ENCODE results near the gene PM20D1. TPM values are rescaled to one million over a fixed set of nuclear protein-coding genes. Genes with fewer than 3 reads are reported as not detected.
A peak's percentile ranks its signal among the peaks of the same experiment; 100 is the strongest.

Gene PM20D1
- total RNA-seq, 4 donors from 2014 or later = not detected

- no peak overlapping the region for H3K27ac ChIP-seq
- DNase-seq = no peak
These were observed 3.0 kb upstream of the PM20D1 start for GRCh38 chr1:205852969-205853368.

GRCh38 chr1:205851993-205852392 lies 2.1 kb upstream of the PM20D1 start:
- ATAC-seq = no peak
- H3K27me3 ChIP-seq = no peaks in the 10 kb centered on the region
- H3K4me3 ChIP-seq = no peak overlapping the region
- intact Hi-C loops (cut with DNase I; ENCODE audit: low total_unique reads) (no loop called here), in situ Hi-C loops (cut with MboI; ENCODE audit: low sequenced_read_pairs in 4 of 4) (no loop called here)
- H3K4me1 ChIP-seq = no peaks in the 10 kb centered on the region
- DNase-seq = no peak
- H3K9me3 ChIP-seq = no peaks in the 10 kb centered on the region
- no peak overlapping the region for H3K27ac ChIP-seq
- TF ChIP-seq, protein P1, sequence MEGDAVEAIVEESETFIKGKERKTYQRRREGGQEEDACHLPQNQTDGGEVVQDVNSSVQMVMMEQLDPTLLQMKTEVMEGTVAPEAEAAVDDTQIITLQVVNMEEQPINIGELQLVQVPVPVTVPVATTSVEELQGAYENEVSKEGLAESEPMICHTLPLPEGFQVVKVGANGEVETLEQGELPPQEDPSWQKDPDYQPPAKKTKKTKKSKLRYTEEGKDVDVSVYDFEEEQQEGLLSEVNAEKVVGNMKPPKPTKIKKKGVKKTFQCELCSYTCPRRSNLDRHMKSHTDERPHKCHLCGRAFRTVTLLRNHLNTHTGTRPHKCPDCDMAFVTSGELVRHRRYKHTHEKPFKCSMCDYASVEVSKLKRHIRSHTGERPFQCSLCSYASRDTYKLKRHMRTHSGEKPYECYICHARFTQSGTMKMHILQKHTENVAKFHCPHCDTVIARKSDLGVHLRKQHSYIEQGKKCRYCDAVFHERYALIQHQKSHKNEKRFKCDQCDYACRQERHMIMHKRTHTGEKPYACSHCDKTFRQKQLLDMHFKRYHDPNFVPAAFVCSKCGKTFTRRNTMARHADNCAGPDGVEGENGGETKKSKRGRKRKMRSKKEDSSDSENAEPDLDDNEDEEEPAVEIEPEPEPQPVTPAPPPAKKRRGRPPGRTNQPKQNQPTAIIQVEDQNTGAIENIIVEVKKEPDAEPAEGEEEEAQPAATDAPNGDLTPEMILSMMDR (IDR thresholded peaks at IDR 0.05 in 4 of 5, conservative IDR thresholded peaks at IDR 0.05 in 1 of 5) = no peak
- no peak for TF ChIP-seq POLR2A (IDR thresholded peaks at IDR 0.05)
- no peaks in the 10 kb centered on the region for H3K36me3 ChIP-seq

More at GRCh38 chr1:205852969-205853368, 3.0 kb upstream of the PM20D1 start:
- intact Hi-C loops (cut with DNase I; ENCODE audit: low total_unique reads) (no loop called here), in situ Hi-C loops (cut with MboI; ENCODE audit: low sequenced_read_pairs in 4 of 4) (no loop called here)
- TF ChIP-seq, protein P1 (IDR thresholded peaks at IDR 0.05 in 4 of 5, conservative IDR thresholded peaks at IDR 0.05 in 1 of 5) = no peak
- no peak for TF ChIP-seq POLR2A (IDR thresholded peaks at IDR 0.05)
- Histone ChIP-seq H3K4me1 (no peaks in the 10 kb centered on the region), H3K27me3 (no peaks in the 10 kb centered on the region), H3K4me3 (no peak overlapping the region), H3K9me3 (no peaks in the 10 kb centered on the region), H3K36me3 (no peaks in the 10 kb centered on the region)
- ATAC-seq = no peak

DNA sequence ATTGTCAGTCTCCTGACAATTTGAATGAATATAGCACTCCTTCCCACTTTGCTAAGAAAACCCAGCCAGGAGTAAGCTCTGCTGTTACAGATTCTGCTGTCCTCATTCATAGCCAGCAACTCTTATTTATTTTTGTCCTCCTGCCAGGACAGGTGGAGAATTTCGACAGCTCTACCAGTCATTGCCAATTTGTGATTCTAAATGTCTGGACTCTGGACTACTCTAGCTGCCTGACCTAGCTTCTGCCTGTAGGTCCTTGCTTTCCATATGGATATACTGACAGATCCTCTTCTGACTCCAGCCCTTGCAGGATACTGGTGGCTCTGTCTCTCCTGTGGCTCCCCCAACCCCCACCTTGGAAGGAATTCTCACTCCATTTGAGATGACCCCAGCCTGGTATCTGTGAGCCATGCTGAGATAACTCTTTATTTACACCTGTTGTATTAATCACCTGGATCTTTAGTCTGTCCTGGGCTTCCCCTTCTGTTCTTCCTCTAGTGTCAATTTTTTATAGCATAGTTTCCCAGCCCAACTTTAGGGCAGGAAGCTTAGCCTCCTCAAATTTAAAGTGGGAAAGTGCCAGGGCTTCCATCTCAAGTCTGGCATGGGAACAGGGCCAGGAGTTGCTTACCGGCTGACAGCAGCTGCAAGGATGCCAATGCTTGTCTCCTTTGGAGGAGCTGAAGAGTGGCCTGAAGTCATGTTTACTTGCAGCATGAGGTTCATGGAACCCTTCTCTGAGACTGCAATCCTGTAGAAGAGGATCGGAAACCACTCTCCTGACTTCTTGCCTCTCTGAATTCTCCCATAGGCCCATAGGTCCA lies 6.7 kb downstream of the PM20D1 start:
- Histone ChIP-seq H3K36me3 (no peaks in the 10 kb centered on the region), H3K27me3 (no peaks in the 10 kb centered on the region), H3K9me3 (no peaks in the 10 kb centered on the region), H3K27ac (peak overlapping the region in 1 of 4 donors; percentile 53), H3K4me1 (peaks cover 3 to 25% of the 10 kb centered on the region in 2 donors), H3K4me3 (no peak overlapping the region)
- intact Hi-C loops (cut with DNase I; ENCODE audit: low total_unique reads) = no loop called here
- ATAC-seq (peak; percentile 54 to 81), DNase-seq (peak in 1 of 2 donors; percentile 23)
- in situ Hi-C loops (cut with MboI; ENCODE audit: low sequenced_read_pairs in 4 of 4) = no loop called here
- TF ChIP-seq, protein P1 (IDR thresholded peaks at IDR 0.05 in 4 of 5, conservative IDR thresholded peaks at IDR 0.05 in 1 of 5) = no peak
- no peak for TF ChIP-seq POLR2A (IDR thresholded peaks at IDR 0.05)

DNA sequence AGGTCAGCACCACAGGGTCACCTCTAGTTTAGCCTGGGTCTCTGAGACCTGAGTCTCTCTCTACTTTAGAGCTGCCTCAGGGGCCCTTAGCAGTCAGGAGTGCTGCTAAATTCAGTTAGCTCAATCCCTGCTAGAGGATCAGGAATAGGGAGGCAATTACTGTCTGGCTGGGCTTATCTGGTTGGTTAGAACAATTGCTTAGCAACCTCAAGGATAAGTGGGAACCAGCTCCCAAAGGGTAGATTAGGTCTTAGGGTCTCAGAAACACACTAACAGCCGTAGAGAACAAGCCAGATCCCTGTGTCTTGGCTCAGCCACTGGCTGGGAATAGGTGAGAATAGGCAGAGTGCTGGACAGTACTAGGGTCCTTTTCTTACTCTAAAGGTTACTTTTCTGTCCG lies 7.7 kb downstream of the PM20D1 start:
- in situ Hi-C loops (cut with MboI; ENCODE audit: low sequenced_read_pairs in 4 of 4) = no loop called here
- no peak for DNase-seq
- intact Hi-C loops (cut with DNase I; ENCODE audit: low total_unique reads) = no loop called here
- no peaks in the 10 kb centered on the region for H3K9me3 ChIP-seq
- H3K4me3 ChIP-seq = no peak overlapping the region
- H3K36me3 ChIP-seq = no peaks in the 10 kb centered on the region
- no peaks in the 10 kb centered on the region for H3K27me3 ChIP-seq
- no peak for ATAC-seq
- TF ChIP-seq, protein P1 (IDR thresholded peaks at IDR 0.05 in 4 of 5, conservative IDR thresholded peaks at IDR 0.05 in 1 of 5) = no peak
- TF ChIP-seq POLR2A (IDR thresholded peaks at IDR 0.05) = no peak
- no peak overlapping the region for H3K27ac ChIP-seq
- peaks cover 3 to 25% of the 10 kb centered on the region in 2 donors for H3K4me1 ChIP-seq

All from gastrocnemius medialis (tissue), 4 donors.